ENCODE measurements around the gene SPRYD3.
A peak's percentile ranks its signal among the peaks of the same experiment; 100 is the strongest.
"Not testable (repeated sequence)": the region's sequence is repeated elsewhere in the genome, so short reads cannot be mapped to it uniquely, and the experiment has no call there.

SPRYD3 gene

DNA sequence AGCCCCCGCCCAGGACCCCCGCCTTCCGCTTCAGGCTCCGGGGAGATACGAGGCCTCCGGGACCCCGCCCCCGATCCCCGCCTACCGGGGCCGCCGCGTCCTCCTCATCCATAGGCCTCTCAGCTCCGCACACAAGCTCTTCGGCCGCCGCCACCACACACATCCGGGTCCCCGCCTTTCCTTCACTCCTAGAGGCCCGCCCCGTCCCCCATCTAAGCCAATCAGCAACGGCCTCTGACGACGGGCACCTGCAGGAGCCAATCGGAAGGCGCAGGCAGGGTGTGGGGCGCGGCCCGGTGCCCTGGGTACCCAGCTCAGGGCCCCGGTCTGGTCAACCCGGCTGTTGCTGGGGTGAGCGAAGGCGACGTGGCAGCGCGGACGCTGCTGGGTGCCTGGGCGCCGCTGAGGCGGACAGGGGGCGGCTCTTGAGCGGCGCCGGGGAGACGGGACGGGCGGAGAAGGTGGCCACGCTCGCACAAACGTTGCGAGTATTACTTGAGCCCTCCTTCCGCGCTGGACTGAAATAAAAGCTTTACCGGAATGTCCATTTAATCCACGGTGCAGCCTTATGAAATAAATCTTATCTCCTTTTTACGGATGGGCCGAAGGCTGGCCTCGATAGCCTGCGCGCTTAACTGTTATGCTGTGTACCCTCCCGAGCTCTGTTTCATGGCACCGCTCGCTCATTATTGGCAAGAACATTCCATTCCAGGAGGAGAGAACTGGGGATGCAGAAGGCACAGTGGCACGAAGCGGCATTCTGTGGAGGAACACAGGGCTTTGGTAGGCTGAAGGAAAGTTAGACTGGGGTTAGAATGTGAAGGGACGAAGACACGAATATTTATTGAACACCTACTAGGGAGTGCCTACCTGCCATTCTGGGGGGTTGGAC is at the start of gene SPRYD3:
SPRYD3 (minus strand) TSS at position 165 of the 892 bp plus-strand sequence; CDS start at position 108, 57 bp downstream.
- DNase-seq (ENCODE audit: low spot score) = peak; percentile 90

DNA sequence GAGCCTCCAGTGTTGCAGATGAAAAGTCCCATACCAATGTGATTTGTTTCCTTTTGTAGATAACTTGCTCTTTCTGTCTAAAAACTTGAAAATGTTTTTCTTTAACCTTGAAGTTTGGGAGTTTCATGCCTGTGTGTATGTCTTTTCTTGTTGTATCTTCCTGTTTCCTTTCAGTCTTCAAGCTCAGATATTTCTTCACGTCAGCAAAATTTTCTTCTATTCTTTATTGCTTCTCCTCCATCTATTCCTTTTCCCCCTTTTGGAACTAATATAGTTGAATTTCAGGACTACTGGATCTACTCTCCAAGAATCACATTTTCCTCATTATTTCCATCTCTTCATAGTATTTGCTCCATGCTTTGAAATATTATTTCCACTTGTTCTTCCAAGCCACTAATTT is 48.0 kb upstream of the SPRYD3 start:
- DNase-seq (ENCODE audit: low spot score) = no peak

GRCh38 chr12:53124352-53124723 is 45.1 kb upstream of the SPRYD3 start:
- no peak for DNase-seq (ENCODE audit: low spot score)

DNA sequence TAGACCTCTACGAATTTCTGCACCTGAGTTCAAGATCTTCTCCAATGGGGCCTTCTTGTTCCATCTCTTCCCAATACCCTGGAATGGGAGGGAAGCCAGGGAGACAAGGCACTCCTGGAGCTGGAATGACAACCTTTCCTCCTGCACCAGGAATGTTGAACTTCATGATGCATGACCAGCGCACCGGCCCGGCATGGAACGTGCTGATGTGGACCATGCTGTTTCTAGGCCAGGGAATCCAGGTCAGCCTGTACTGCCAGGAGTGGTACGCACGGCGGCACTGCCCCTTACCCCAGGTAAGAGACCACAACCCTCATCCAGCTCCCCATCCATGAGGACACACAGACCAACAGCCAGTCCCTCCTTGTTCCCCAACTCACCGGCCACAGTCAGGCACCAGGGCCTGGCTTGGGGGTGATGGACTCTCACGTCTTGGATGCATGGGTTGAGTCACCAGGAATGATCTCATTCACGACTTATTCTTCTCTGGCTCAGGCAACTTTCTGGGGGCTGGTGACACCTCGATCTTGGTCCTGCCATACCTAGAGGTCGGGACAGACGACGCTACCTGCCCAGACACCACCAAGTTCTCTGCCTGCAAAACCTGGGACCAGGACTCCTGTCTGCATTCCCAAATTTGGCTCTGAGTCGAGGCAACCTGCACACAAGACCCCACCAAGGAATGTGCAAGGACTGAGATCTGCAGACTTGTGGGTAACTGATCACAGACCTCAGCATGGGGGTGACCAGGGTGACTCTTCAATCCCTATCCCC is 44.6 kb upstream of the SPRYD3 start:
- no peak for DNase-seq (ENCODE audit: low spot score)

- DNase-seq (ENCODE audit: low spot score) = no peak
Observed at GRCh38 chr12:53122961-53123468, 43.8 kb upstream of the SPRYD3 start.

DNA sequence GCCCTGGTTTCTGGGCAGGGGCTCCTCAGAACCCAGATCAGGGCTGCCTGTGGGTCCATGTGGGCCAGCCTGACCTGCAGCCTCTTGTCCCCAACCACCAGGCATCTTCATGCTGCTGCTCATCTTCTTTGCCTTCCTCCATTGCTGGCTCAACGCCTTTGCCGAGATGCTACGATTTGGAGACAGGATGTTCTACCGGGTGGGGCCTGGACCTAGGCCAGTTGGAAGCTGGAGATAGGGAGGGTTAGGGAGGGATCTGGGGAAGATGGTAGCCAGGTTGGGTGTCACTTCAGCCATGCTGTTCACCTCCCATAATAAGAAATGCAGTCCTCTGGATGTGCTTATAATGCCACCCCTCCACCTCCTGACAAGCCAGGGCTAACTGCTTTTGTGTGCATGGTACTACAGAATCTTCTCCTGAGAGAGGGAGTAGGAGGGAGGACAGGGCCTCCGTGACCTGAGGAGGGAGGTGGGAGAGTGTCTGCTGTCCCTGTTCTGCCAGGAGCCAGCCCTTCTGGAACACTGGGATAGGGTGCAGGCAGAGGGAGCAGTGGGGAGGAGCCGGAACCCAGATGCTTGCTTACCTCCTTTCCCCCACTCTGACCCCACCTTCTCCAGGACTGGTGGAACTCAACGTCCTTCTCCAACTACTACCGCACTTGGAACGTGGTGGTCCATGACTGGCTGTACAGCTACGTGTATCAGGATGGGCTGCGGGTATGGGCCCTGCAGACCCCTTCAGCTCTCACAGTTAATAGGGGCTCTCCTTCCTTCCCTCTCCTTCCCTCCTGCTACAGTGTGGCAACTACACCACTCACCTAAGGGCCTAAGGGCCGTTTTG is 41.7 kb upstream of the SPRYD3 start:
- no peak for DNase-seq (ENCODE audit: low spot score)

- no peak for DNase-seq (ENCODE audit: low spot score)
Observed at GRCh38 chr12:53118751-53119300, 39.6 kb upstream of the SPRYD3 start.

- no peak for DNase-seq (ENCODE audit: low spot score)
Observed at GRCh38 chr12:53115891-53116648, 36.9 kb upstream of the SPRYD3 start.

- DNase-seq (ENCODE audit: low spot score) = no peak
Observed at GRCh38 chr12:53115112-53115890, 36.1 kb upstream of the SPRYD3 start.

- DNase-seq (ENCODE audit: low spot score) = no peak
Observed at GRCh38 chr12:53113951-53114350, 34.8 kb upstream of the SPRYD3 start.

DNA sequence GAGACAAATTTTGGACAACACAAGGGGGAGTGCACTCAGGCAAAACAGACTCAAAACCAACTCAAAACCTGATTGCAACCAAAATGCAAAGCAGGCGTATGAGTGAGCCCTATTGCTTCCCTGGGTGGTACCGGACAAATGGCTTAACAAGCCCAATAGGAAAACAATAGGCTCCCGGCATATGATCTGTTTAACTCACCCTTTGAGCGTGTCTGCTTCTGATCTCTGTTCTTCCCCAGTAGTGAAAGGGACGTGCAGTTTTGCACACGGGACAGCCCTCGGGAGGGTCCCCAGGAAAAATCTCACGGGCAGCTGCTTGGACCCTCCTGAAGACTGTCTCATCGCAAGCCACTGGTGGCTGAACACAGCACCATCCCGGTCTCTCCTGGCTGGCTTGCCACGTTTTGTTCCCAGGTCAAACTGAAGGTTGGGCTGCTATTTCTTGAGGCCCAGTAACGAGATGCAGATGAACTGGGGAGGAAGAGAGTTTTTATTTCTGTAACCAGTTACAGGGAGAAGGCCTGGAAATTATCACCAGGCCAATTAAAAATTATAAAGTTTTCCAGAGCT is 34.0 kb upstream of the SPRYD3 start:
- DNase-seq (ENCODE audit: low spot score) = no peak

GRCh38 chr12:53112431-53112830 is 33.2 kb upstream of the SPRYD3 start:
- not testable (repeated sequence) for DNase-seq (ENCODE audit: low spot score)

- DNase-seq (ENCODE audit: low spot score) = no peak
Observed at GRCh38 chr12:53107122-53107521, 27.9 kb upstream of the SPRYD3 start.

DNA sequence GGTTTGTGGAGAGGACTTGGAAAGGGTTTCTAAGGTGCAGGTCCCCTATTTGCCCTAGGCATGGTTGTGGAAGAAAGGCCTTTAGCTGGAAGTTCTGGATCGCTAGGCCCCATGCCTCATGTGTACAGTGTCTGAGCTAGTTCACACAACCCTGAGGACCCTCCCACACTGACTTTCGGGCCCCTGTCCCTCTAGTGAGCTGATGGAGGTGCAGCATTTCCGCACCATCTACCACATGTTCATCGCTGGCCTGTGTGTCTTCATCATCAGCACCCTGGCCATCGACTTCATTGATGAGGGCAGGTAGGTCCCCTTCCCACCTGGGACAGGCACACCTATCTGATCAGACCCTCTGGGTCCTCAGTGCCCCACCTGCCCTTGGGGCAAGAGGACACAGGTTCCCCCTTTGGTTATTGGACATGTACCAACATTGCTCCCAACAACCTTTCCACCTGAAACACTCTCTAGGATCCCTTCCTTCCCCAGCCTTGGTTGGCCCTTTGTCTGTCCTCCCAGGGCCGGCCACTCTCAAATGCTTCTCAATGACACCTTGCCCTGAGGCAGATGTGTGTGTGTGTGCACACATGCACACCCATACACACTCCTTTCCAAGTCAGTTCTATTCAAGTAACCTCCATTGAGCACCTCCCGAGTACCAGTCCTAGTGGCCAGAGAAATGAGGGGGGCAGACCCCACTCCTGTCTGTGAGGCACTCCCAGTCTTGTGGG is 26.7 kb upstream of the SPRYD3 start:
- DNase-seq (ENCODE audit: low spot score) = no peak

DNA sequence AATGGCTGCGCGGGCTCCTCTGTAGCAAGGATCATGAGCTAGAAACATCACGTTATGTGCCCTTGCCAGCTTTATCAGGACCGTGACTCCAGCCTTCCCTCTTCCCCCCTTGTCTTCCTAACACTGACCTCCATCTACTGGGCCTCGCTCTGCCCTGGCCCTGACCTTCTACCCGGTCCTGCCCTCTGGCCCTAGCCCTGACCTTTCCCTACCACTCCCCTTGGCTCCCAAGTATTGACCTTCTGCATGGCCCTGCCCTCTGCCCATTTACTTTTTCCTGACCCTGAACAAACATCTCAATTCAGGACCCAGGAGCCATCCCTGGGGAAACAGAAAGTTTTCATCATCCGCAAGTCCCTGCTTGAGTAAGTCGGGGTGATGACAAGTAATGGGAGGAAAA is 26.1 kb upstream of the SPRYD3 start:
- no peak for DNase-seq (ENCODE audit: low spot score)

DNA sequence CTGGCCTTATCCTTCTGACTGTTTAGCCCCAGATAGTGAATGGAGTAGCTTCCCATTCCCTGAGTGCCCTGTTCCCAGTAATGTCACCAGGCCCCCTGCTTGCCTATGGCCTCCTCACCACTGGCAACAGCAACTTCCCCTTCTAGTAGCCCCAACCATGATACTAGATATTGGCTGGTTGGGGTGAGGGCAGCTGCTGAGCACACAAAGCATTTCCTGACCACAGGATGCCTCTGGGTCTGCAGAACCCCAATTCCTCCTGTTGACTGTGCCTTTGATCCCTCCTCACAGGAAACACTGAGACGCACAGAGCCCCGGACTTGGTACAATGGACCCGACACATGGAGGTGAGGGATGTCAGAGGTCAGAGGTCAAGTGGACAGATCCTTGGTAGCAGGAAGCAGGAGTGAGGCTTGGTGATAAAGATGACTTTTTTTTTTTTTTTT is 24.7 kb upstream of the SPRYD3 start:
- peak; percentile 58 for DNase-seq (ENCODE audit: low spot score)

- no peak for DNase-seq (ENCODE audit: low spot score)
Observed at GRCh38 chr12:53102883-53103807, 24.0 kb upstream of the SPRYD3 start, which contains the start of gene SOAT2. Gene SOAT2, plus strand, starts transcription at chr12:53103486. Its CDS starts 92 bp downstream, at chr12:53103578.

Data from kidney capillary endothelial cell (primary cell).